IMR-90 (cell line): ENCODE measurements around the gene NECTIN4. TPM values are rescaled to one million over a fixed set of nuclear protein-coding genes. Genes with fewer than 3 reads are reported as not detected.
"Not testable (repeated sequence)": the region's sequence is repeated elsewhere in the genome, so short reads cannot be mapped to it uniquely, and the experiment has no call there.

Experiments used
- ATAC-seq: fragments of 200-7000 bp; cut with Tn5 transposase; 2 replicates; pipeline ENCODE4 v1.9.1; 2020; ENCODE audit warnings: low read depth, mild to moderate bottlenecking, moderate library complexity
- BruUV-seq: library from RNA; stranded (reverse); fragments of 400-500 nt; replicated peaks from 2 replicates; lab custom pipeline; 2021; lab: Mats Ljungman, UMichigan
- CTCF ChIA-PET: fragments of 300-600 bp; formaldehyde crosslinking; extraction: SDS; loops from one replicate; lab custom pipeline; 2021; ENCODE audit warnings: antibody characterized with exemption; lab: Yijun Ruan, JAX
- POLR2A ChIA-PET: fragments of 300-600 bp; sonication (Branson Sonifier 250); formaldehyde crosslinking; loops from one replicate; lab custom pipeline; 2022; ENCODE audit warnings: antibody characterized with exemption; ENCODE audit not compliant: unreplicated experiment; lab: Charles Lee
- DNase-seq: peaks from one replicate; pipeline ENCODE4 v3.0.0; 2013
- H2AFZ ChIP-seq: replicated peaks from 2 replicates; pipeline ENCODE3; 2013; ENCODE audit warnings: low read length, mild to moderate bottlenecking; ENCODE audit not compliant: poor library complexity
- H2AK5ac ChIP-seq: 2 replicates; pipeline ENCODE4 v1.6.1; 2013; ENCODE audit warnings: low read depth, low read length, inconsistent platforms
- H2AK9ac ChIP-seq: replicated peaks from 2 replicates; pipeline ENCODE3; 2013; ENCODE audit warnings: mild to moderate bottlenecking, low read depth, low read length, moderate library complexity; ENCODE audit not compliant: poor library complexity
- H2BK120ac ChIP-seq: 2 replicates; pipeline ENCODE4 v1.6.1; 2013; ENCODE audit warnings: low read depth, low read length, inconsistent platforms
- H2BK15ac ChIP-seq: 3 replicates; pipeline ENCODE4 v1.6.1; 2013; ENCODE audit warnings: low read depth, low read length, inconsistent platforms
- H2BK20ac ChIP-seq: 2 replicates; pipeline ENCODE4 v1.6.1; 2013; ENCODE audit warnings: low read depth, mild to moderate bottlenecking, inconsistent platforms, low read length, moderate library complexity
- H2BK5ac ChIP-seq: 2 replicates; pipeline ENCODE4 v1.6.1; 2013; ENCODE audit warnings: mild to moderate bottlenecking, low read depth, low read length, inconsistent platforms; ENCODE audit not compliant: poor library complexity, severe bottlenecking
- H3K14ac ChIP-seq: replicated peaks from 2 replicates; pipeline ENCODE4 v1.6.1; 2013; ENCODE audit warnings: low read depth, low read length, inconsistent platforms
- H3K18ac ChIP-seq: 2 replicates; pipeline ENCODE4 v1.6.1; 2013; ENCODE audit warnings: low read depth, low read length, control low read depth
- H3K23ac ChIP-seq: 2 replicates; pipeline ENCODE4 v1.6.1; 2013; ENCODE audit warnings: low read depth, low read length, inconsistent platforms
- H3K27ac ChIP-seq: 2 replicates; pipeline ENCODE4 v1.5.1; 2013; ENCODE audit warnings: mild to moderate bottlenecking, control low read depth, low read length; ENCODE audit not compliant: insufficient read depth
- H3K27me3 ChIP-seq: 2 replicates; pipeline ENCODE4 v1.6.1; 2013; ENCODE audit warnings: low read length; ENCODE audit not compliant: control insufficient read depth, insufficient read depth
- H3K36me3 ChIP-seq: 2 replicates; pipeline ENCODE4 v1.6.1; 2013; ENCODE audit warnings: low read length, mixed read lengths; ENCODE audit not compliant: control insufficient read depth, insufficient read depth
- H3K4ac ChIP-seq: 2 replicates; pipeline ENCODE4 v1.6.1; 2013; ENCODE audit warnings: low read depth, low read length, inconsistent platforms
- H3K4me1 ChIP-seq: 2 replicates; pipeline ENCODE4 v1.6.1; 2013; ENCODE audit warnings: low read length, mixed read lengths; ENCODE audit not compliant: control insufficient read depth, insufficient read depth
- H3K4me2 ChIP-seq: 2 replicates; pipeline ENCODE4 v1.6.1; 2013; ENCODE audit warnings: low read depth, mild to moderate bottlenecking, control low read depth, low read length, moderate library complexity
- H3K4me3 ChIP-seq: 2 replicates; pipeline ENCODE4 v1.5.1; 2013; ENCODE audit warnings: low read depth, mild to moderate bottlenecking, control low read depth, low read length, moderate library complexity; ENCODE audit not compliant: insufficient read depth
- H3K56ac ChIP-seq: 2 replicates; pipeline ENCODE4 v1.6.1; 2013; ENCODE audit warnings: low read length, inconsistent platforms; ENCODE audit not compliant: insufficient read depth; ENCODE audit errors: extremely low read depth
- H3K79me1 ChIP-seq, 2 experiments: 2 replicates each; pipeline ENCODE4 v1.6.1; 2013; ENCODE audit warnings: low read length in 2 of 2, inconsistent platforms in 1 of 2, low read depth in 1 of 2
- H3K9ac ChIP-seq: 2 replicates; pipeline ENCODE4 v1.6.1; 2013; ENCODE audit warnings: low read depth, low read length, control low read depth
- H3K9me1 ChIP-seq: 2 replicates; pipeline ENCODE4 v1.6.1; 2013; ENCODE audit warnings: low read length, inconsistent platforms; ENCODE audit not compliant: insufficient read depth
- H3K9me3 ChIP-seq: 2 replicates; pipeline ENCODE4 v1.6.1; 2013; ENCODE audit warnings: low read length; ENCODE audit not compliant: control insufficient read depth, insufficient read depth
- H4K20me1 ChIP-seq: 2 replicates; pipeline ENCODE4 v1.6.1; 2013; ENCODE audit warnings: low read length, inconsistent platforms; ENCODE audit not compliant: insufficient read depth
- H4K5ac ChIP-seq: 2 replicates; pipeline ENCODE4 v1.6.1; 2013; ENCODE audit warnings: mild to moderate bottlenecking, low read depth, low read length, control low read depth
- H4K8ac ChIP-seq, 2 experiments: 2 replicates each; pipeline ENCODE4 v1.6.1; 2013; ENCODE audit warnings: low read depth in 2 of 2, low read length in 2 of 2, control low read depth in 1 of 2, inconsistent platforms in 1 of 2
- H4K91ac ChIP-seq: 2 replicates; pipeline ENCODE4 v1.6.1; 2013; ENCODE audit warnings: low read depth, low read length, inconsistent platforms; ENCODE audit not compliant: insufficient read depth
- CEBPB ChIP-seq: IDR thresholded peaks from 2 replicates; pipeline ENCODE4 v1.6.1; 2012; ENCODE audit warnings: low read depth, low read length, improper control_type of control experiment
- POLR2A ChIP-seq: IDR thresholded peaks from 2 replicates; pipeline ENCODE4 v1.6.1; 2012; ENCODE audit warnings: mild to moderate bottlenecking, low read depth, low read length
- SMC3 ChIP-seq: fragments of 150-350 bp; IDR thresholded peaks from 2 replicates; pipeline ENCODE4 v1.6.1; 2016; ENCODE audit warnings: low read depth, mild to moderate bottlenecking, antibody characterized with exemption, low read length, moderate library complexity
- WGBS, 2 experiments: methylation state at CpG; one replicate each; pipeline versions ENCODE4 v1.1.5 to v1.1.7; 2013; ENCODE audit warnings: missing lambda C conversion rate in 2 of 2; ENCODE audit not compliant: insufficient read length in 1 of 2; ENCODE audit errors: extremely low coverage in 2 of 2; 5-methylcytosine and 5-hydroxymethylcytosine counted together
- dilution Hi-C: fragments of 300-500 bp; cut with HindIII; formaldehyde crosslinking; loops from one replicate; pipeline ENCODE4 v1.14.3; 2018; ENCODE audit warnings: low sequenced_read_pairs; ENCODE audit not compliant: unreplicated experiment
- in situ Hi-C: fragments of 300-500 bp; cut with MboI; formaldehyde crosslinking; loops from 3 replicates; pipeline ENCODE4 v1.14.3; 2019; ENCODE audit warnings: low sequenced_read_pairs, inconsistent platforms, mixed read lengths
- intact Hi-C: fragments of 100-400 bp; cut with micrococcal nuclease; formaldehyde crosslinking; loops from 2 replicates; pipeline ENCODE4 v1.10.0; 2022
- polyA plus RNA-seq, 3 experiments: library from polyadenylated mRNA; depleted of rRNA; stranded (reverse); fragments of >200 nt; gene quantifications; 2 replicates each; pipeline ENCODE4 v1.2.3, GENCODE V29; 2012; ENCODE audit warnings: low replicate concordance in 1 of 3
- total RNA-seq: library from RNA; depleted of rRNA; stranded (reverse); fragments of >200 nt; gene quantifications from 2 replicates; pipeline ENCODE4 v1.2.3, GENCODE V29; 2012
- TF ChIP-seq, protein P1 (sequence below): conservative IDR thresholded peaks from 2 replicates; pipeline ENCODE4 v1.5.1; 2012; ENCODE audit warnings: mild to moderate bottlenecking, low read depth, low read length, improper control_type of control experiment

The NECTIN4 gene
- total and polyA plus RNA-seq, 2 of the 4 experiments (the other 2 are of a cell fraction), result 0.18 to 0.24 TPM

DNA sequence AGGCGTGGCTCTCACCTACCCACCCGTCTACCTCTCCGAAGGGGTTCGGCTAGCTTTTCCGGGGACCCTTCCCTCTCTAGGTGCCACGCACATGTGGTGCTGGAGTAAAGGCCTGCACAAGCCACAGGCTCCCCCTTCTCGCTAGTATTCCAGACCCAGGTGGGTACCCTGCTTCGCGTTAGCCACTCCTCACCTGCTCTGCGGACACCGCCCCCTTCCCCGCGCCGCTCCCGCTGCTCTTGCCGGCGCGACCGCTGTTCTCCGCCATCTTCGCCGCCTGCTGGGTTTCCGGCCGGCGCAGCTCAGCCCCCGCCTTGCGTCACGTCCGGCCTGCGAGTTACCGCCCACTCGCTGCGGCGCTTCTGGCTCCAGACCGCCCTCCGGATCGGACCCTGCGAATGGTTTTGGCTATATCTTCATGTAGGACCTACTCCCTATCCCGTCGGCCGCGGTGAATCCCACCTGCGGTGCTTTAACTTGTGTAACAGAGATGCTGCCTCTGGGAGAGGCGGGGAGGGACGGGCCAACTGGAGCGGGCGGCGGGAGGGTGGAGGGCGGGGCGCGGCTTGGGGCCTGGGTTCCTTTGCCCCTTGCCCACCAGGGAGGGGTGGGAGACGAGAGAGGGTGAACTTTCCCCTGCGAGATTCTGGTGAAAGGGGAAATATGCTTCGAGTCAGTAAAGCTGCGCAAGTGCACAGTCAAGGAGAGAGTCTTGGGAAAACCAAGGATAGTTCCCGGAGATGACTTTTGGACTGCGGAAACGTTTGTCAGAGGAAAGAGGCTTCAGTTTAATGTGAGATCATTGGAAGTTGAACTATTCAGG lies 28.6 kb upstream of the NECTIN4 start, which contains the start of the genes NIT1 and PFDN2 (continued):
- TF ChIP-seq, protein P1, sequence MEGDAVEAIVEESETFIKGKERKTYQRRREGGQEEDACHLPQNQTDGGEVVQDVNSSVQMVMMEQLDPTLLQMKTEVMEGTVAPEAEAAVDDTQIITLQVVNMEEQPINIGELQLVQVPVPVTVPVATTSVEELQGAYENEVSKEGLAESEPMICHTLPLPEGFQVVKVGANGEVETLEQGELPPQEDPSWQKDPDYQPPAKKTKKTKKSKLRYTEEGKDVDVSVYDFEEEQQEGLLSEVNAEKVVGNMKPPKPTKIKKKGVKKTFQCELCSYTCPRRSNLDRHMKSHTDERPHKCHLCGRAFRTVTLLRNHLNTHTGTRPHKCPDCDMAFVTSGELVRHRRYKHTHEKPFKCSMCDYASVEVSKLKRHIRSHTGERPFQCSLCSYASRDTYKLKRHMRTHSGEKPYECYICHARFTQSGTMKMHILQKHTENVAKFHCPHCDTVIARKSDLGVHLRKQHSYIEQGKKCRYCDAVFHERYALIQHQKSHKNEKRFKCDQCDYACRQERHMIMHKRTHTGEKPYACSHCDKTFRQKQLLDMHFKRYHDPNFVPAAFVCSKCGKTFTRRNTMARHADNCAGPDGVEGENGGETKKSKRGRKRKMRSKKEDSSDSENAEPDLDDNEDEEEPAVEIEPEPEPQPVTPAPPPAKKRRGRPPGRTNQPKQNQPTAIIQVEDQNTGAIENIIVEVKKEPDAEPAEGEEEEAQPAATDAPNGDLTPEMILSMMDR, result no peak
- TF ChIP-seq POLR2A, result peak; percentile 94
- TF ChIP-seq SMC3, result no peak
- peak; percentile 71 for TF ChIP-seq CEBPB

DNA sequence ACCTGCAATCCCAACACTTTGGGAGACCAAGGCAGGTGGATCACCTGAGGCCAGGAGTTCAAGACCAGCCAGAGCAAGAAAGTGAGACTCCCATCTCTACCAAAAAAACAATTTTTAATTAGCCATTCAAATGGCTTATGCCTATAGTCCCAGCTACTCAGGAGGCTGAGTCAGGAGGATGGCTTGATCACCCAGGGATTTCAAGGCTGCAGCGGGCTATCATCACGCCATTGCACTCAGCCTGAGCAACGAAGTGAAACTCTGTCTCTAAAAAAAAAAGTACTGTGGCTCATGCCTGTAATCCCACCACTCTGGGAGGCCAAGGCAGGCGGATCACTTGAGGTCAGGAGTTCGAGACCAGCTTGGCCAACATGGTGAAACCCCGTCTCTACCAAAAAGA lies 26.6 kb upstream of the NECTIN4 start:
- CTCF ChIA-PET, H3K23ac ChIP-seq, H2AK5ac ChIP-seq, H3K18ac ChIP-seq, H3K4ac ChIP-seq, H4K5ac ChIP-seq, H3K56ac ChIP-seq, H2BK15ac ChIP-seq, H2BK20ac ChIP-seq, ATAC-seq, H3K9me3 ChIP-seq, H3K9ac ChIP-seq, H4K91ac ChIP-seq, H3K27me3 ChIP-seq, POLR2A ChIA-PET, in situ Hi-C loops, H3K27ac ChIP-seq, H3K4me2 ChIP-seq, H2BK120ac ChIP-seq, H2BK5ac ChIP-seq, intact Hi-C loops, H2AFZ ChIP-seq, H2AK9ac ChIP-seq, DNase-seq, dilution Hi-C loops, H4K8ac ChIP-seq, H3K4me3 ChIP-seq, H3K14ac ChIP-seq: not testable (repeated sequence)
- TSS peak; percentile 31 for BruUV-seq
- Histone ChIP-seq H4K20me1 (peaks cover 46% of the 10 kb centered on the region), H3K4me1 (peaks cover 16% of the 10 kb centered on the region), H3K9me1 (peaks cover 30% of the 10 kb centered on the region), H3K36me3 (peaks cover 14% of the 10 kb centered on the region), H3K79me1 (peaks cover 28 to 89% of the 10 kb centered on the region in 2 experiments)
- 88% methylated on average over 3 of the region's 6 CpGs; no CpG with 5 or more reads in 1 of the 2 experiments for WGBS, 2 experiments
